ENCODE measurements around the gene RTP5. TPM values are rescaled to one million over a fixed set of nuclear protein-coding genes. Genes with fewer than 3 reads are reported as not detected.
A peak's percentile ranks its signal among the peaks of the same experiment; 100 is the strongest.

RTP5 gene
- total RNA-seq, 1 experiment from 2014 or later, result not detected

DNA sequence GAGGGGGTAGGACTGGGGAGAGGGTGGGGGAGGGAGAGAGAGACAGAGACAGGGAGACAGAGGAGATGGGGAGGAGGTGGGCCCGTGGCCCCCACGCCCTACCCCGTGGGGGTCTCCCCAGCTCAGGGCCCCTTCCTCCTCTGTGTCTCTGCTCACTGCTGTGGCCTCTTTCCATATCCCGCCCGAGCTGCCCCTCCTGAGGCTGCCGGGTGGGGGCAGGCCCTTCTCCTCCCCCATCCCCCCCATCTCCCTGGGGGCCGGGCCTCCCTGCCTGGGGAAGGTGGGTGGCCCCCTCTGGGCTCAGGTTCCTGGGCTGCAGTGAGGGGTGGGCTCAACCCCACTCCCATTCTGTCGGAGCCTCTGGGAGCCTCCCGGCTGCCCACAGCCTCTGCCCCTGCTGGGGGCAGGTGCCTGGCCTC lies 10.5 kb upstream of the RTP5 start:
- Histone ChIP-seq H3K27me3 (replicated peaks; ENCODE audit: insufficient read depth, low read depth, low read length, poor library complexity) (no peaks in the 10 kb centered on the region), H3K4me3 (ENCODE audit: low read depth, low read length, poor library complexity, severe bottlenecking) (no peak overlapping the region), H3K9me3 (ENCODE audit: low read depth, low read length, poor library complexity, severe bottlenecking) (no peaks in the 10 kb centered on the region), H3K27ac (ENCODE audit: low read depth, low read length, poor library complexity, severe bottlenecking) (peak overlapping the region; percentile 62), H3K4me1 (ENCODE audit: insufficient read depth, low read length, poor library complexity, severe bottlenecking) (peaks cover 39% of the 10 kb centered on the region), H3K36me3 (ENCODE audit: insufficient read depth, low read length, poor library complexity, severe bottlenecking) (no peaks in the 10 kb centered on the region)
- intact Hi-C loops (cut with micrococcal nuclease; ENCODE audit: unreplicated experiment), result no loop called here
- ChIA-PET CTCF (no interaction called here), POLR2A (ENCODE audit: low non-redundant PET) (no interaction called here)
- TF ChIP-seq EZH2 (IDR thresholded peaks at IDR 0.05; ENCODE audit: borderline replicate concordance, low read depth, low read length, poor library complexity, severe bottlenecking), result no peak
- TF ChIP-seq, protein P1, sequence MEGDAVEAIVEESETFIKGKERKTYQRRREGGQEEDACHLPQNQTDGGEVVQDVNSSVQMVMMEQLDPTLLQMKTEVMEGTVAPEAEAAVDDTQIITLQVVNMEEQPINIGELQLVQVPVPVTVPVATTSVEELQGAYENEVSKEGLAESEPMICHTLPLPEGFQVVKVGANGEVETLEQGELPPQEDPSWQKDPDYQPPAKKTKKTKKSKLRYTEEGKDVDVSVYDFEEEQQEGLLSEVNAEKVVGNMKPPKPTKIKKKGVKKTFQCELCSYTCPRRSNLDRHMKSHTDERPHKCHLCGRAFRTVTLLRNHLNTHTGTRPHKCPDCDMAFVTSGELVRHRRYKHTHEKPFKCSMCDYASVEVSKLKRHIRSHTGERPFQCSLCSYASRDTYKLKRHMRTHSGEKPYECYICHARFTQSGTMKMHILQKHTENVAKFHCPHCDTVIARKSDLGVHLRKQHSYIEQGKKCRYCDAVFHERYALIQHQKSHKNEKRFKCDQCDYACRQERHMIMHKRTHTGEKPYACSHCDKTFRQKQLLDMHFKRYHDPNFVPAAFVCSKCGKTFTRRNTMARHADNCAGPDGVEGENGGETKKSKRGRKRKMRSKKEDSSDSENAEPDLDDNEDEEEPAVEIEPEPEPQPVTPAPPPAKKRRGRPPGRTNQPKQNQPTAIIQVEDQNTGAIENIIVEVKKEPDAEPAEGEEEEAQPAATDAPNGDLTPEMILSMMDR (conservative IDR thresholded peaks at IDR 0.05; ENCODE audit: low read depth, low read length), result no peak
- DNase-seq (ENCODE audit: low spot score), result no peak
- BruUV-seq (replicated peaks), result no TSS peak

DNA sequence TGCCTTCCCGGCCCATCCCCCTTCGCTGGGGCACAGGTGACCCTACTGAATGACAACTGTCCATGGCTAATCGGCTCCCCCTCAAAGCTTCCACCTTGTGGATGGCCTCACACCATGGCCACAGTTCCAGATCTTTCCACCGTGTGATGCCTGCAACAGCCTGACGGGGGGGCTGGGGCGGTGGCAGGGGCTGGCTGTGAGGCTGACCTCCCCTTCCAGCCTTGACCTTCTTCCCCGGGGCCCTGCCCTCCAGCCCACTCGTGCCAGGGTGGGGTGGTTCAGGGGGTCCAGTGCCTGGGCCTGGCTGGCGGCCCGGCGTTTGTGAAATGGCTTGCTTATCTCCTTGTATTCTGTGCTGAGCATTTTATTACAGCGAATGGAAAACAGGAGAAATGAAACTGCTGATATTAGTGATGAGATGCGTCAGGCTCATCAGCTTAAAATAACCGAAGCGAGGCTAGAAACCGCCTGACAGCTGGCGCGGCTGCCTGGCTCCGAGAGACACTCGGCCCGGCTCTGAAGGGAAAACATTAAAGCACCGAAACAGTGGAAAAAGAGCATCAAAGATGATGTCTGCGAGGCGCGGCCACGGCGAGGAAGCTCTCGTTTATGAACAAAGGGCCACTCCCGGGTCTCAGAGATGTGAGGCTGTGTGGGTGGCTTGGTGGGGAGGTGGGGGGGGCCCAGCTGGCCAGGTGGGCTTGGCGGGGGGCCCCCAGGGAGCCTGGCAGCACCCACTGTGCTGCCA lies 9.9 kb upstream of the RTP5 start:
- Histone ChIP-seq H3K27ac (ENCODE audit: low read depth, low read length, poor library complexity, severe bottlenecking) (peak overlapping the region; percentile 62), H3K4me3 (ENCODE audit: low read depth, low read length, poor library complexity, severe bottlenecking) (no peak overlapping the region), H3K36me3 (ENCODE audit: insufficient read depth, low read length, poor library complexity, severe bottlenecking) (no peaks in the 10 kb centered on the region), H3K9me3 (ENCODE audit: low read depth, low read length, poor library complexity, severe bottlenecking) (no peaks in the 10 kb centered on the region), H3K27me3 (replicated peaks; ENCODE audit: insufficient read depth, low read depth, low read length, poor library complexity) (no peaks in the 10 kb centered on the region), H3K4me1 (ENCODE audit: insufficient read depth, low read length, poor library complexity, severe bottlenecking) (peaks cover 37% of the 10 kb centered on the region)
- intact Hi-C loops (cut with micrococcal nuclease; ENCODE audit: unreplicated experiment), result loop anchor here (5.0 kb wide), 1 partner anchor 47 kb away; no protein-coding TSS in a partner anchor
- POLR2A ChIA-PET (ENCODE audit: low non-redundant PET), result no interaction called here
- no TSS peak for BruUV-seq (replicated peaks)
- peak; percentile 48 for DNase-seq (ENCODE audit: low spot score)
- TF ChIP-seq, protein P1 (conservative IDR thresholded peaks at IDR 0.05; ENCODE audit: low read depth, low read length), result no peak; the same call in 1 of the 2 replicates
- TF ChIP-seq EZH2 (IDR thresholded peaks at IDR 0.05; ENCODE audit: borderline replicate concordance, low read depth, low read length, poor library complexity, severe bottlenecking), result no peak
- CTCF ChIA-PET, result interaction anchor here (0.6 kb wide), 1 partner anchor 15 kb away, joined by 6 read pairs; no protein-coding TSS in a partner anchor

DNA sequence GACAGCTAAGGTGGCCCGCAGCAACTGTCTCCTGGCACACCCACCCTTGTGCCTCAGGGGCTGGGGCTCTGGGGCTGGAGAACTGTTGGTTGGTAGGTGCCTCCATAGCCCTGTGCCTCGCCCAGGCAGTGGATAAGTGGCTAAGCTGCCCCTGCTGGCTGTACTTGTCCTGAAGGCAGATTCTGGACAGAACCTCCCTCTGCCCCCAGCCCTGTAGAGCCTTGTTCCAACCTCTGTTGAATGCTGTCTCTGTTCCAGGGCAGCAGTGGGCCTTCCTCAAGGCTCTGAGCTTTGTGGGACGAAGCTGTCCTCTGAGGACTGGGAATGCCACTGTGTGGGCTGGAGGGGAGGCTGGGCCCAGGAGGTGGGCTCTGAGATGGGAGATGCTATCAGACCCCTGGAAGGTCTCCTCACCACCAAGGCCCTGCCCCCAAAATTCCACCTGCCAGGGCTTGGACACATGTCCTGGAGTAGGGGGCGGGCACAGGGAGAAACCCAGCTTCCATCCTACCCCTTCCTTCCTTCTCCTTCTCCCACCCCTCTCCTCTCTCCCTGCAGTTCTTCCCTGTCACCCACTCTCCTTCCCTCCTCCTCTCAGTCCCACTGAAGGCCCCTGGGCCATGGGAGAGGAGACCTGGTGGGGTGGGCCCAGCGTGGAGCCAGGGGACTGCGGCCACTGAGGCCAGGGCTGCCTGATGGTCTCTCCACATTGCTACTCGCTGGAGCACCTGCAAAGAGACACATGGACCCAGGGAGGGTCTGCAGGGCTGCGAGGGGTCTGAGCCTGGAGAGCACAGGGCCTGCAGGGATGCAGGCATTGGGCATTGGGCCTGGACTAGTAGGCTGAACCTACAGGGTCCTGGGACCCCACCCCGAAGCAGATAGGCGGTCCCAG lies 9.1 kb upstream of the RTP5 start:
- ChIA-PET POLR2A (ENCODE audit: low non-redundant PET) (no interaction called here), CTCF (interaction anchor here (0.6 kb wide), 1 partner anchor 16 kb away, joined by 6 read pairs; no protein-coding TSS in a partner anchor)
- Histone ChIP-seq H3K4me3 (ENCODE audit: low read depth, low read length, poor library complexity, severe bottlenecking) (no peak overlapping the region), H3K36me3 (ENCODE audit: insufficient read depth, low read length, poor library complexity, severe bottlenecking) (no peaks in the 10 kb centered on the region), H3K9me3 (ENCODE audit: low read depth, low read length, poor library complexity, severe bottlenecking) (no peaks in the 10 kb centered on the region), H3K27ac (ENCODE audit: low read depth, low read length, poor library complexity, severe bottlenecking) (peak overlapping the region; percentile 62), H3K27me3 (replicated peaks; ENCODE audit: insufficient read depth, low read depth, low read length, poor library complexity) (no peaks in the 10 kb centered on the region), H3K4me1 (ENCODE audit: insufficient read depth, low read length, poor library complexity, severe bottlenecking) (peaks cover 31% of the 10 kb centered on the region)
- TF ChIP-seq EZH2 (IDR thresholded peaks at IDR 0.05; ENCODE audit: borderline replicate concordance, low read depth, low read length, poor library complexity, severe bottlenecking), result no peak
- TF ChIP-seq, protein P1 (conservative IDR thresholded peaks at IDR 0.05; ENCODE audit: low read depth, low read length), result no peak
- BruUV-seq (replicated peaks), result no TSS peak
- intact Hi-C loops (cut with micrococcal nuclease; ENCODE audit: unreplicated experiment), result loop anchor here (5.0 kb wide), 1 partner anchor 48 kb away; no protein-coding TSS in a partner anchor
- DNase-seq (ENCODE audit: low spot score), result no peak
